Measurements from ENCODE around the gene S100A11. TPM values are rescaled to one million over a fixed set of nuclear protein-coding genes. Genes with fewer than 3 reads are reported as not detected.

The S100A11 gene
- total RNA-seq, 1 donor from 2014 or later, result 12.3 TPM

GRCh38 chr1:152001631-152002584 lies 34.9 kb downstream of the S100A11 start:
- peak; percentile 94 for DNase-seq

GRCh38 chr1:152000964-152001630 lies 35.7 kb downstream of the S100A11 start:
- DNase-seq, result no peak

GRCh38 chr1:151998611-151999362 lies 38.0 kb downstream of the S100A11 start:
- DNase-seq, result no peak

DNA sequence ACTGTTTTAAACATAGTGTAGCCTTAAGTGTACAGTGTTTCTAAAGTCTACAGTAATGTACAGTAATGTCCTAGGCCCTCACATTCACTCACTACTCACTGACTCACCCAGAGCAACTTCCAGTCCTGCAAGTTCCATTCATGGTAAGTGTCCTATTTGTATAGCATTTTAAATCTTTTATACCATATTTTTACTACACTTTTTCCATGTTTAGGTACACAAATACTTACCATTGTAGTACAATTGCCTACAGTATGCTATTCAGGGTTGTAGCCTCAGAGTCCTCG lies 39.6 kb downstream of the S100A11 start:
- DNase-seq, result no peak

DNA sequence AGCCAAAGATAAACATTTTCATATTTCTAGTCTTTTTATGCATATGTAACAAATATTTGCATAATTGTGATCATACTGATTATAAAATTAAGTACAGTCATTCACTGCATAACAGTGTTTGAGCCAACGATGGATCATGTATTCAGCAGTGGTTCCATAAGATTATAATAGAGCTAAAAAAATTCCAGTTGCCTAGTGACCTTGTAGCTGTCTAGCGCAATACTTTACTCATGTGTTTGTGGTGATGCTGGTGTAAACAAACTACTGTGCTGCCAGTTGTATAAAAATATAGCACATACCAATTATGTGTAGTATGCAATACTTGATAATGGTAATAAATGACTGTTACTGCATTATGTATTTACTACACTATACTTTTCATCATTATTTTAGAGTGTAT lies 41.0 kb downstream of the S100A11 start:
- DNase-seq, result no peak

DNA sequence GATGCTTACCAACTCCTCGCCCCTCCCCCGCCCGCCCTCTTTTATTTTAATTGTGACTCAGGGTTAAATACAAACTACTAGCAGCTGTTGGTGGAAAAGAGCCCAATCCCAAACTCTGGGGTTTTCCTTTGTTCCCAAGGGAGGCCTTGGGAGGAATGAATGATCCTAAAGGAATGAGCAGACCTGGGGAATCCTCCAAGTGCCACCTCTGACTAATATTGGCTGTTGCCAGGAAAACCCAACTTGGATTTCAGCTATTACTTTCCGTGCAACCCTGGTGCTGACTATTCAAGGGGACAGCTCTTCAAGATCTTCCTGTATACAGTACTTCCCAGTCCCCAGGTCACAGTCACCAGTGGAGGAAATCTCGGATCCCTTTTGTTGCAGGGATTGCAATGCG lies 41.8 kb downstream of the S100A11 start:
- peak; percentile 78 for DNase-seq

GRCh38 chr1:151993734-151994496 lies 42.9 kb downstream of the S100A11 start, which contains the start of gene S100A10:
Gene S100A10, minus strand, starts transcription at chr1:151993859. Its CDS starts 7,629 bp downstream, at chr1:151986230.
- DNase-seq, result peak; percentile 83

- DNase-seq, result peak; percentile 44
Observed at GRCh38 chr1:151993084-151993733, 43.6 kb downstream of the S100A11 start.

GRCh38 chr1:151992303-151993083 lies 44.3 kb downstream of the S100A11 start:
- peak; percentile 82 for DNase-seq

DNA sequence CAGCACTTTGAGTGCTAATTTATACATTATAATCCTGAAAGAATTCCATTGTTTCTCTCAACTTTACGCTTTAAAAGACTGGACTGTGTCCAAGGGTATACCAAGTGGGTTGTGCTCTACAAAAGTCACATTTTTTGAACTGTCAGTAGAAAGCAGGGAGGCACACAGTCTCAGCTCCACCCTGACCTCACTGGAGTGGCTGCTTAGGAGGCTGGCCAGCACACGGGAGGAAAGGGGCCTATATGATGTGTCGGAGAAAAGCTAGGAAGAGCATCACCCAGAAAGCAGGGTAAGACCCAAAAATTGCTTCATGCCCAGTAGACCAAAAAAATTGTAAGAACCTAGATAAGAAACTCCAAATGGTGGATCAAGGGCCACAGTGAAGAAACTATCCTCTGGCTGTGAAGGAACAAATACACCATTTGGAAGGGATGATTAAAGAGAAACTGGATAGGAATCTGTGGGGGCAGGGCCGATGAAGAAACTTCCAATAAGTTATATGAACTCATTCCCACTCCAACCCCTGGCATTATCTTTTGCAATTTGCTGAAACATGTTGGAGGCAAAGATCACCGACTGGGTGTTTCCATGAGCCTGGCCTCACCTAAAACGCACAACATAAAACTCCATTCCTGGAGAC lies 45.0 kb downstream of the S100A11 start:
- peak; percentile 36 for DNase-seq

DNA sequence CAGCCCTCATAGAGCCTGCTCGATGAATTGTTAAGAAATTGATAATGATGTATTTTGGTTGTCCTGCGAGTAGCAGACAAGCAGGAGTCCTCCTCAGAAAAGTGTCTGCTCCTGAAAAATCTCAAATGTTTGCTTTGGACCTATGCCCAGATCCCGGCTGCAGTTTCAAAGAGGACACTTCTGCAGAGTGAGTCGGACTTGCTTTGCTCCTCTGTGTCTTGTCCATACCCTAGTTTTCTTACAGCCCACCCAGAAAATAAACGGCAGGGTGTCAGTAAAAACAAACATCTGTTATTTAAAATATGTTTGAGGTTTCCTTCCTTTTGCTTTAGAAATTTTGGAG lies 46.0 kb downstream of the S100A11 start:
- DNase-seq, result peak; percentile 75

- DNase-seq, result no peak
Observed at GRCh38 chr1:151990058-151990855, 46.5 kb downstream of the S100A11 start.

GRCh38 chr1:151989211-151989862 lies 47.5 kb downstream of the S100A11 start:
- peak; percentile 71 for DNase-seq

DNA sequence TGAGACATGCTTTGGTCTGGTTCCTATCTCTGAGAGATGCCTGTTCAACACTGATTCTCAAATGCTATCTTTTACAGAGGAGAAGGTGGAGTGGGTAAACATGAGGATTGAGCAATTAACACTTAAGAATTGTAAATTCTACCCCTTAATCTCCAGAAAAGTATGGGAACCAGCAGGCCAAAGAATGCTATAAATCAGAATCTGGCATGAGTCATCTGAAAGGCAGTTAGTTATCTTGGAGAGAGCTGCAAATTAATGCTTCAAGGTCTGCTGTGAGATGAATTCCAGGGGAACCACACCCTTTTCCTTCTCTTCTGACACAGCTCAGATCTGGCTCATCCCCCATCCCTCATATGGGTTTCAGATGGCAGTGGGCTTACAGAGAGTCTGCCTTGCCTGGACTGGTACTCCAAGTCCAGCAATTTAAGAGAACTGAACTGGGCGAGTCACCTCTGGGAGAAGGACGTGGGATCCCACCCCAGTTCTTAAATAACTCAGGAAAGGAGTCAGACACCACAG lies 48.3 kb downstream of the S100A11 start:
- peak; percentile 80 for DNase-seq

DNA sequence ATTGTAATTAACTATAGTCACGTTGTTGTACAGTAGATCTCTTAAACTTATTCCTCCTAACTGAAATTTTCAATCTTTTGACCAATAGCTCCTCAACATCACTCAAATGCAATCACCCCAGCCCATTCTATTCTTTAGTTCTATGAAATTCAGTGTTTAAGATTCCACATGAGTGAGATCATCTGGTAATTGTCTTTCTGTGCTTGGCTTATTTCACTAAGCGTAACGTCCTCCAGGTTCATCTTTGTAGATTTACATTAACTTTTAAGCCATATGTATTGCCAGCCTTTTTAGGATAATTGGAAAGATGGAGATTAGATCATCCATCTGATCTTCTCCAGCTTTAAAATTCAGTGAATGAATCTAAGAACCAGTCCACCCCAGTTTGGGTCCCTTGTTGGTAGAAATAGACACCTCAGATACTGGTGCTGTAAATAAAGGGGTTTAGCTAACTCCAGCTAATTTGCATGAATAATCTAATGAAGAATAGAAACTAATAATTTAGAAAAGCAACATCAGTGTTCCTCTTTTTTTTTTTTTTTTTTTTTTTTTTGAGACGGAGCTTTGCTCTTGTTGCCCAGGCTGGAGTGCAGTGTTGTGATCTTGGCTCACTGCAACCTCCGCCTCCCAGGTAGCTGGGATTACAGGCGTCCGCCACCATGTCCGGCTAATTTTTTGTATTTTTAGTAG lies 50.2 kb downstream of the S100A11 start:
- peak; percentile 44 for DNase-seq

DNA sequence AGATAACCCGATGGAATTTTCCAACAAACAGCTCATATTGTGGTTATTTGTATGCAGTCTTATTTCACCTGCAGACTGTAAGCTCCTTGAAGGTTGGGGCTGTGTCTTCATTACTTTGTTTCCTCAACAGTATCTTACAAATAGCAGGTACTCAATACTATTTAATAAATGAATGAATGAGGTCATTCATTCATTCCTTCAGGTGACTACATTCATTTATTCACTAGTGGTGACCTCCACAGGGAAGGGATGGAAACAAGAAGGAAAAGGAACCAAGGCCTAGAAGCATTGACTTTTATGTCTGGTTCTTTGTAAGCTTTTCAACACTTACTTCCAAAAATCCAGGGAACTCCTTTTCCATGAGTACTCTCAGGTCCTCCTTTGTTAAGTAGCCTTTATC lies 51.0 kb downstream of the S100A11 start:
- no peak for DNase-seq

GRCh38 chr1:151985270-151985669 lies 51.5 kb downstream of the S100A11 start:
- no peak for DNase-seq

DNA sequence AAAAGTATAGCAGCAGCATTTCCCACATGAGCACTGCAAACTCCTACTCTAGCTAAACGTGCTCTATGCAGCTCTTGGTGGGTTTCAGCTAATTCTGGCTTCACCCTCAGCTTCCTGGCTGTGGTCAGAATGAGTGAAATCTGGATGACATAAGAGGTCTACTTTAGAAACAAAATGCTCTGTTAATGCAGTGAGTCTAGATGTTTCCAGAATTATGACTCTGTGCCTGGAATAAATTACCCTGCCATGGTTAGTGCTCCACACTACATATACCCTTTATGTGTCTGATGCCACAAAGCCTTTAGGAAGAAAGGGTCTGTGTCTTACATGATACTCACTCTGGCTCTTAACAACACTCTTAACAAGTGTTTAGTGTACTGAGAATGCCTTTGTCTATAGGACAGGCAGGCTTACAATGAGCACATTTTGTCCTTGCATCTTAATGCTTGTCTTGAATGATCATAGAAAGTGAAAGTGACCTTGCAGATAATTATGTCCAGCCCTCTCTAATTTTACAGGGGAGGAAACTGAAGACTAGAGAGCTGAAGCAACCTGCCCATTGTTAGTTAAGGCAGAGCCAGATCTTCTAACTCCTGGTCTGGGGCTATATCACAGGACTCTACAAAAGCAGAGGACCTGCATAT lies 52.4 kb downstream of the S100A11 start:
- DNase-seq, result no peak

All from dermis blood vessel endothelial cell (primary cell).